GM23338 (cell line): Measurements from ENCODE around the gene NIM1K. TPM values are rescaled to one million over a fixed set of nuclear protein-coding genes. Genes with fewer than 3 reads are reported as not detected.

Experiments used
- ATAC-seq: fragments of 200-7000 bp; cut with Tn5 transposase; 3 replicates; pipeline ENCODE4 v1.9.1; 2020
- DNase-seq: peaks from one replicate; pipeline ENCODE4 v3.0.0-alpha.2; 2015; ENCODE audit warnings: low spot score
- H2AFZ ChIP-seq: fragments of 200-600 bp; sonication (generic); 2 replicates; pipeline ENCODE4 v1.8.0; 2016; ENCODE audit warnings: antibody characterized with exemption, mild to moderate bottlenecking, moderate library complexity
- H3F3A ChIP-seq: fragments of 200-600 bp; sonication (generic); replicated peaks from 2 replicates; pipeline ENCODE4 v1.8.0; 2017; ENCODE audit warnings: antibody characterized with exemption, mixed run types, low read depth
- H3K27ac ChIP-seq: fragments of 200-600 bp; sonication (generic); 2 replicates; pipeline ENCODE4 v1.6.1; 2016; ENCODE audit warnings: low read depth
- H3K27me3 ChIP-seq: fragments of 200-600 bp; sonication (generic); 2 replicates; pipeline ENCODE4 v1.8.0; 2016; ENCODE audit warnings: mild to moderate bottlenecking, mixed run types, moderate library complexity; ENCODE audit not compliant: insufficient read depth
- H3K36me3 ChIP-seq: fragments of 200-600 bp; sonication (generic); 2 replicates; pipeline ENCODE4 v1.8.0; 2016; ENCODE audit warnings: mild to moderate bottlenecking; ENCODE audit not compliant: insufficient read depth
- H3K4me1 ChIP-seq: fragments of 200-600 bp; sonication (generic); 2 replicates; pipeline ENCODE4 v1.8.0; 2016; ENCODE audit warnings: mild to moderate bottlenecking, moderate library complexity; ENCODE audit not compliant: insufficient read depth
- H3K4me2 ChIP-seq: fragments of 200-600 bp; sonication (generic); 2 replicates; pipeline ENCODE4 v1.7.1; 2017; ENCODE audit warnings: mixed run types
- H3K4me3 ChIP-seq: fragments of 200-600 bp; sonication (generic); 2 replicates; pipeline ENCODE4 v1.6.1; 2016; ENCODE audit warnings: mixed run types
- H3K79me2 ChIP-seq: fragments of 200-600 bp; sonication (generic); replicated peaks from 2 replicates; pipeline ENCODE4 v1.8.0; 2017; ENCODE audit warnings: mild to moderate bottlenecking; ENCODE audit not compliant: insufficient read depth
- H3K9me2 ChIP-seq: fragments of 200-600 bp; sonication (generic); 2 replicates; pipeline ENCODE4 v1.8.0; 2017; ENCODE audit not compliant: insufficient read depth
- H4K20me1 ChIP-seq: fragments of 200-600 bp; sonication (generic); replicated peaks from 2 replicates; pipeline ENCODE4 v1.8.0; 2017; ENCODE audit warnings: mild to moderate bottlenecking; ENCODE audit not compliant: insufficient read depth
- H3K27ac Mint-ChIP-seq: 2 replicates; pipeline ENCODE4 v1.8.0; 2020; ENCODE audit warnings: inconsistent platforms, mild to moderate bottlenecking, moderate library complexity, mixed read lengths
- H3K27me3 Mint-ChIP-seq: 3 replicates; pipeline ENCODE4 v1.8.0; 2022; ENCODE audit warnings: low read depth, mild to moderate bottlenecking, moderate library complexity, mixed read lengths, inconsistent platforms; ENCODE audit not compliant: insufficient read depth, poor library complexity
- H3K36me3 Mint-ChIP-seq: 3 replicates; pipeline ENCODE4 v1.8.0; 2021; ENCODE audit warnings: low read depth, mild to moderate bottlenecking, inconsistent platforms, moderate library complexity, mixed read lengths
- H3K4me1 Mint-ChIP-seq: 3 replicates; pipeline ENCODE4 v1.8.0; 2020; ENCODE audit warnings: mild to moderate bottlenecking, inconsistent platforms, mixed read lengths
- H3K4me3 Mint-ChIP-seq: 3 replicates; pipeline ENCODE4 v1.8.0; 2021; ENCODE audit warnings: moderate library complexity, mild to moderate bottlenecking, inconsistent platforms, mixed read lengths
- H3K9me3 Mint-ChIP-seq: 3 replicates; pipeline ENCODE4 v1.8.0; 2020; ENCODE audit warnings: moderate library complexity, mild to moderate bottlenecking, inconsistent platforms, mixed read lengths
- CREB1 ChIP-seq: fragments of 250-450 bp; sonication (Bioruptor Pico); IDR thresholded peaks from 2 replicates; pipeline ENCODE4 v1.5.0; 2020; ENCODE audit warnings: low read depth, mild to moderate bottlenecking, moderate library complexity
- EZH2 ChIP-seq: fragments of 200-600 bp; sonication (generic); IDR thresholded peaks from one replicate; pipeline ENCODE4 v1.8.0; 2017; ENCODE audit warnings: antibody characterized with exemption, mild to moderate bottlenecking, low read depth; ENCODE audit not compliant: unreplicated experiment
- EZH2phosphoT487 ChIP-seq: fragments of 200-600 bp; sonication (generic); IDR thresholded peaks from one replicate; pipeline ENCODE4 v1.8.1; 2018; ENCODE audit warnings: antibody characterized with exemption; ENCODE audit not compliant: unreplicated experiment
- JUNB ChIP-seq: IDR thresholded peaks from one replicate; pipeline ENCODE4 v1.6.1; 2016; ENCODE audit warnings: antibody characterized with exemption; ENCODE audit not compliant: unreplicated experiment
- NANOG ChIP-seq: IDR thresholded peaks from 2 replicates; pipeline ENCODE4 v1.6.1; 2016; ENCODE audit warnings: antibody characterized with exemption, borderline replicate concordance
- POLR2AphosphoS5 ChIP-seq: IDR thresholded peaks from 2 replicates; pipeline ENCODE4 v1.6.1; 2016; ENCODE audit warnings: antibody characterized with exemption, low read depth
- REST ChIP-seq: IDR thresholded peaks from one replicate; pipeline ENCODE4 v1.6.1; 2018; ENCODE audit warnings: antibody characterized with exemption; ENCODE audit not compliant: unreplicated experiment
- STAT1 ChIP-seq: IDR thresholded peaks from one replicate; pipeline ENCODE4 v1.6.1; 2016; ENCODE audit warnings: antibody characterized with exemption; ENCODE audit not compliant: unreplicated experiment
- ZNF114 ChIP-seq: fragments of 250-450 bp; sonication (Bioruptor Pico); IDR thresholded peaks from 2 replicates; pipeline ENCODE4 v1.5.0; 2020; ENCODE audit warnings: mild to moderate bottlenecking, moderate library complexity
- ZNF331 ChIP-seq: fragments of 250-450 bp; sonication (Bioruptor Pico); IDR thresholded peaks from 2 replicates; pipeline ENCODE4 v1.5.0; 2020; ENCODE audit warnings: low read depth, mild to moderate bottlenecking, moderate library complexity
- ZNF462 ChIP-seq: fragments of 250-450 bp; sonication (Bioruptor Pico); IDR thresholded peaks from 2 replicates; pipeline ENCODE4 v1.5.0; 2020; ENCODE audit warnings: mild to moderate bottlenecking, moderate library complexity
- polyA plus RNA-seq: library from polyadenylated mRNA; unstranded; fragments of >200 nt; fragmentation: Nextera tagmentation; extraction: Ambion mirVana; gene quantifications from 2 replicates; pipeline ENCODE4 v1.2.1, GENCODE V29; 2016
- total RNA-seq: library from RNA; depleted of rRNA; stranded (reverse); fragments of >200 nt; shearing (Covaris generic); gene quantifications from 2 replicates; pipeline ENCODE4 v1.2.3, GENCODE V29; 2014
- TF ChIP-seq, protein P1 (sequence below): IDR thresholded peaks from 2 replicates; pipeline ENCODE4 v1.6.1; 2016; ENCODE audit warnings: antibody characterized with exemption
- TF ChIP-seq, protein P2 (sequence below), 2 experiments: fragments of 200-600 bp in 1 of 2; sonication (generic) in 1 of 2; conservative IDR thresholded peaks; 2 replicates each; pipeline versions ENCODE4 v1.5.1 to v1.6.1; 2016 to 2017; ENCODE audit warnings: antibody characterized with exemption in 2 of 2, low read depth in 2 of 2, mild to moderate bottlenecking in 2 of 2, moderate library complexity in 1 of 2

The NIM1K gene
- total and polyA plus RNA-seq, 2 experiments from 2014 or later, result not detected

GRCh38 chr5:43236653-43237355 lies 44.8 kb downstream of the NIM1K start:
- Histone ChIP-seq H3K4me3 (no peak overlapping the region), H4K20me1 (no peaks in the 10 kb centered on the region), H3K4me2 (no peak overlapping the region), H3K79me2 (no peaks in the 10 kb centered on the region), H3F3A (no peaks in the 10 kb centered on the region), H3K36me3 (no peaks in the 10 kb centered on the region), H3K4me1 (no peaks in the 10 kb centered on the region), H3K27me3 (no peaks in the 10 kb centered on the region), H3K27ac (no peak overlapping the region), H3K9me2 (no peaks in the 10 kb centered on the region), H2AFZ (peak overlapping the region; percentile 44; the same call in 1 of the 2 replicates)
- H3K27ac Mint-ChIP-seq, result no peak overlapping the region
- ATAC-seq (no peak), DNase-seq (no peak)
- peaks cover 2% of the 10 kb centered on the region for H3K27me3 Mint-ChIP-seq
- no peaks in the 10 kb centered on the region for H3K4me1 Mint-ChIP-seq
- H3K4me3 Mint-ChIP-seq, result no peak overlapping the region
- H3K9me3 Mint-ChIP-seq, result no peaks in the 10 kb centered on the region
- no peak for TF ChIP-seq EZH2
- TF ChIP-seq, protein P1, sequence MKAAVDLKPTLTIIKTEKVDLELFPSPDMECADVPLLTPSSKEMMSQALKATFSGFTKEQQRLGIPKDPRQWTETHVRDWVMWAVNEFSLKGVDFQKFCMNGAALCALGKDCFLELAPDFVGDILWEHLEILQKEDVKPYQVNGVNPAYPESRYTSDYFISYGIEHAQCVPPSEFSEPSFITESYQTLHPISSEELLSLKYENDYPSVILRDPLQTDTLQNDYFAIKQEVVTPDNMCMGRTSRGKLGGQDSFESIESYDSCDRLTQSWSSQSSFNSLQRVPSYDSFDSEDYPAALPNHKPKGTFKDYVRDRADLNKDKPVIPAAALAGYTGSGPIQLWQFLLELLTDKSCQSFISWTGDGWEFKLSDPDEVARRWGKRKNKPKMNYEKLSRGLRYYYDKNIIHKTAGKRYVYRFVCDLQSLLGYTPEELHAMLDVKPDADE, result no peak
- TF ChIP-seq STAT1, result no peak
- TF ChIP-seq REST, result no peak
- TF ChIP-seq ZNF462 (CRISPR knock-in tag), result no peak
- TF ChIP-seq ZNF331 (CRISPR knock-in tag), result no peak
- TF ChIP-seq CREB1 (CRISPR knock-in tag), result no peak
- TF ChIP-seq, protein P2, sequence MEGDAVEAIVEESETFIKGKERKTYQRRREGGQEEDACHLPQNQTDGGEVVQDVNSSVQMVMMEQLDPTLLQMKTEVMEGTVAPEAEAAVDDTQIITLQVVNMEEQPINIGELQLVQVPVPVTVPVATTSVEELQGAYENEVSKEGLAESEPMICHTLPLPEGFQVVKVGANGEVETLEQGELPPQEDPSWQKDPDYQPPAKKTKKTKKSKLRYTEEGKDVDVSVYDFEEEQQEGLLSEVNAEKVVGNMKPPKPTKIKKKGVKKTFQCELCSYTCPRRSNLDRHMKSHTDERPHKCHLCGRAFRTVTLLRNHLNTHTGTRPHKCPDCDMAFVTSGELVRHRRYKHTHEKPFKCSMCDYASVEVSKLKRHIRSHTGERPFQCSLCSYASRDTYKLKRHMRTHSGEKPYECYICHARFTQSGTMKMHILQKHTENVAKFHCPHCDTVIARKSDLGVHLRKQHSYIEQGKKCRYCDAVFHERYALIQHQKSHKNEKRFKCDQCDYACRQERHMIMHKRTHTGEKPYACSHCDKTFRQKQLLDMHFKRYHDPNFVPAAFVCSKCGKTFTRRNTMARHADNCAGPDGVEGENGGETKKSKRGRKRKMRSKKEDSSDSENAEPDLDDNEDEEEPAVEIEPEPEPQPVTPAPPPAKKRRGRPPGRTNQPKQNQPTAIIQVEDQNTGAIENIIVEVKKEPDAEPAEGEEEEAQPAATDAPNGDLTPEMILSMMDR (conservative IDR thresholded peaks at IDR 0.05; ENCODE audit: low read depth in 2 of 2), result no peak
- no peak for TF ChIP-seq ZNF114
- no peak for TF ChIP-seq NANOG
- TF ChIP-seq EZH2phosphoT487, result no peak
- no peak for TF ChIP-seq JUNB
- no peak for TF ChIP-seq POLR2AphosphoS5
- no peaks in the 10 kb centered on the region for H3K36me3 Mint-ChIP-seq
